GM18907 (cell line): Measurements from ENCODE around the gene TRAPPC3.

ENCODE experiments used
- ATAC-seq: cut with Tn5 transposase; IDR thresholded peaks from one replicate; pipeline ENCODE4 v1.9.1; 2021; ENCODE audit warnings: mild to moderate bottlenecking, moderate library complexity; ENCODE audit not compliant: unreplicated experiment

Gene TRAPPC3

DNA sequence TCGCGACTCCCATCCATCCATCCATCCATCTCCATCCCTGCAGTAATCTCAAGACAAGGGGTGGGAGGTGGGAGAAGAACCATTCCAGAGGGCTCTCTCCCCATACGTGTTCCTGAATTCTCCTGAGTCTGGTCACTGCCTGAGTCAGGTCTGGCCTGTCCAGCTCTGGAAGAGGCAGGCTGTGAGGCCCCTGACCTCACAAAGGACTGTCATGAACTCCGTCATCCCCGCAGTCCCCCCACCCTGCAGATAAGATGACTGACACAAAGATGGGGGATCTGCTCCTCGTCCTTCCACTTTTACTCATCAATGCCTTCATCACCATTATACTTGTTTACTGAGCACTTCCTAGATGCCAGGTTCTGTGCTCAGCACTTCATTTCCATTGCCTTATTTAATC is 5.0 kb upstream of the TRAPPC3 start:
- no peak for ATAC-seq

DNA sequence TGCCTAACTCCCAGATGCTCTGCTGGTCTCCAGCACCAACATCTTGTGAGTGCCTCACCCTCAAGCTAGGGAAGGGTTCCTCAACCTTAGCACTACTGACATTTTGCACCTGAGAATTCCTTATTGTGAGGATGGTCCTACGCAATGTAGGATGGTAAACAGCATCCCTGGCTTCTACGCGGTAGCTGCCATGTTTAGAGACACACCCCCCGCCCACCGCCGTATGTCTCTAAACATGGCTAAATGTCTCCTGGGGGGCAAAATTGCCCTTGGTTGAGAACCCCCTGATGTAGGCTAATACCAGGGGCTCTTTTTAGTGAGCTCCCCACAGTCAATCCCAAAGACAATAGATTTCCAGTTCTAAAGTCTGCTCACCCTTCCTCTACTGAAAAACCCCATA is 4.2 kb upstream of the TRAPPC3 start:
- no peak for ATAC-seq

DNA sequence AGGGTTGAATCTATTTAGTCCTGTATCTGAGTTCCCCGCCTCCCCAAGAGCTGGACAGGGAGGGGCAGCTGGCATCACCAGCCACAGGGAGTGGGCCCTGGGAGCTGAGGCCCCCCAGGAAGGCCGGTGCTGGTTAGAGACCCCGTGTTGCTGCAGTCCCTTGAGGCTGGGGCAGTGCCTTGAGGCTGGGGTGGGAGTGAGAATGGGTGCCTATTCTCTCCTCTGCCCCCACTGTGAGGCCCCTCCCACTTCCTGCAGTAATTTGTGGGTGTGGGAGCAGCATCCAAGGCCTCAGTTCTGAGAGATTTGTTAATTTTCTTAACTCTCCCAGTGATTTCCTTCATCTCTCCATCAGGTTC is 2.5 kb upstream of the TRAPPC3 start:
- ATAC-seq = no peak

DNA sequence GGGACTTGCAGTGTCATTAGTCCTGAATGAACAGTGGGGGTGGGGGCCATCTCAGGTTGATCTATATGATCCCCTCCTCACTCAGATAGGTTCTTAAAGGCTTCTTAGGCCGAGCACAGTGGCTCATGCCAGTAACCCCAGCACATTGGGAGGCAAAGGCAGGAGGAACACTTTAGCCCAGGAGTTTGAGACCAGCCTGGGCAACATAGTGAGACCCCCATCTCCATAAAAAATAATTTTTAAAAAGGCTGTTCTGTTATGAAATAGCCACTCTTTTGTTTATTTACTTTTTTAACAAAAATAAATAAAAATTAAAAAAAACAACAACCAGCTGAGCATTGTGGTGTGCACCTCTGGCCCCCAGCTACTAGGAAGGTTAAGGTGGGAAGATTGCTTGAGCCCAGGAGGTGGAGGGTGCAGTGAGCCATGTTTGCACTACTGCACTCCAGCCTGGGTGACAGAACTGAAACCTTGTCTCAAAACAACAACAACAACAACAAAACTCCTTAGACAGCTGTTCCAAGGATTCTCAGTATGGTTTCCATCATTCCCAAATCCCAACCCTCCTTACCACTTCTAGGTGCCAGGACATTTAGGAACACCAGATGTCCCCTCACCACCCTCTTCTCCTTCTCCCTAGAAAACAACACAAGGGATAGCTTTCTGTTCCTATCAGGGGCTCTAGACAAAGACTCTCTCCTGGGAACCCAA is 2.0 kb upstream of the TRAPPC3 start:
- ATAC-seq = no peak

DNA sequence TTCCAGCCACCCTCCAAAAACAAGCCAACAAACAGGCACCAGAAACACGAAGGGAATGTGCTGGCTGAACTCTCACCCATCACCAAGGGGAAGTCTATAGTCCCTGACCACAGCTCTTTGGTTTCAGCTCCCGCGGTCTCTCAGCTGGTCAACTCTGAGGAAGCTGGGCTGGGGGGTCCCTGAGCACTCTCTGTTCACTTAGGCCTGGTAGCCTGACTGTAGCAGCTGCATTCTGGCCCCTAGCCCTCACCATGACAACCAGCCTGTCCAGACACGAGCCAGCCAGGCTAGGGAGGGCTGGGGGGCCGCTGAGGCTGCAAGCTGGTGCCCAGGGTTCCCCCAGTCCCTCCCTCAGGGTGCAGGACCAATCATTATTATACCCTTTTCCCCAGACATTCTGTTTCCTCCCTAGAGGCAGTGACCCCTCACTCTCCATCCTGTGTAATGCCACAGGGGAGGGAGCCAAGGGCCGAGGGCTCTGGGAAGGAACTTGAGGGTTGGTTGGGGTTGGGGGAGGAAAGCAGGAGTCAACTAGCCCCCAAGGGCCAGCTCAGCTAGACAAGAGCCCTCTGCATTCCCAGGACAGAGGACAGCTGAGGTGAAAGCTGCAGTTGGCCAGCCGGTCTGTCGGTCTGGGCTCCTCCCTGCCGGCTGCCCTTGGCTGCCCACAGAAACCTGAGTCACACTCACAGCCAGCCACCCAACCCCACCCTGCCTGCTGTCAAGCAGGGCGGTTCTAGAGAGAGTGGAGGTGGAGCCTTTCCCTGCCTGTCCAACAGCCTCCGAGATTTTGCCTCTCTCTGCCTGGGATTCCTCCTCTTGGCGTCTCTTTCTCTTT is 1.2 kb upstream of the TRAPPC3 start:
- ATAC-seq = peak; percentile 55

DNA sequence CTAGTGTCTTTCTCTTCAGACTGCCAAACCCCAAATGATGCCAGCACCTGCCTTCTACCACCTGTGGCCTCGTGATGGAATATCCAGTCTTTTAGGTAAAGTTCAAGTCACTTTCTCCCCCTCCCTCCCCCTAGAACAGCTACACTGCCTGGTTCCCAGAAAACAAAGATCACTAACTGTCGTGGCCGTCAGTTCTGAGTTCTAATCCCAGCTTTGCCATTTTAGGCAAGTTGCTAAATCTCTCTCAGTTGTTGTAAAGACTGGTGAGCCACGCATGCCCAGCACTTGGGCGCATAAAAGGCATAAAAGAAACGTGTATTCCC is 648 bp upstream of the TRAPPC3 start:
- no peak for ATAC-seq

DNA sequence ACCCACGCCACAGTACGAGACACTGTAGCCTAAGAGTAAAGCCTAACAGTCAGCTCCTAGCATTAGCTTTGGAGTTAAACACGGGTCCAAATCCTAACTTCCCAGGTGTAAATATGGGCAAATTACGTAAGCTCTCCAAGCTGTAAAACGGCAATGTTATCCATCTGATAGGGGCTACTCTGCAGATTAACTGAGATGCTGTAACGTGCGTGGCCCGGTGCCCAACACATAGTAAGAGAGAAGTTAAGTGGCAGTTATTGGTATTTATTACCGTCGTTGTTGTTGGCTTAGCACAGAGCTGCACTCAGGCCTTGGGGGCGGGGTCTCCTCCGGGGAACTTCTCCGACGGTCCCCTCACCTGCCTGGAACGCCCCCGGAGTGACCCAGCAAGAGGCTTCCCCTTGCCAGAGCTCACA is 457 bp downstream of the TRAPPC3 start:
- no peak for ATAC-seq

DNA sequence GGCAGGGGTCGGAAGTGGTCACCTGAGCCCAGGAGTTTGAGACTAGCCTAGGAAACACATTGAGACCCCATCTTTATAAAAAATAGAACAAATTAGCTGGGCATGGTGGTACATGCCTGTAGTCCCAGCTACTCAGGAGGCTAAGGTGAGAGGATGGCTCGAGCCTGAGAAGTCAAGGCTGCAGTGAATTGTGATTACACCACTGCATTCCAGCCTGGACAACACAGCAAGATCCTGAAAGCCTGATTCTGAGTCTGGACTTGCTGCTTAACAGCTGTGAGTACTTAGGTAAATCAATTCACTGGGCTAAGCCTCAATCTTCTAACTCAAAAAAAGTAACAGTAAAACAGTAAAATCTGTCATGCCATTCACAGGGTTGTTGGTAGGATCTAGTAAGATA is 4.9 kb downstream of the TRAPPC3 start:
- no peak for ATAC-seq

DNA sequence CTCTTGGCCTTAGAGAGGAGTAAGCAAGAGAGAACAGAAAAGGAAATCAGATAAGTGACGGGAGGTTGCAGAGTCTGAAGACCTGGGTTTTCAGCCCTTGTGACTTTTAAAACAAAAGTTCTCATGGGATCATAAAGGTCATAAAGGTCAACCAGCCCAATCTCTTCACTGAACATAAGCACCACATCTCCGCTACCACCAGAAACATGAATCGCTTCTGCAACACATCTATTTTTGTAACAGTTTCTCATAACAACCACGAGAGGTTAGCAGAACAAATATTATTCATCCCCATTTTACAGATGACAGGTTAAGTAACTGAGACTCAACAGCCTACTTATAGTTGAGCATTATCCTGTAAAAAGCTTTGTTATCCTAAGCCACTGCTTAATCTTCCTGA is 5.9 kb downstream of the TRAPPC3 start:
- ATAC-seq = no peak

DNA sequence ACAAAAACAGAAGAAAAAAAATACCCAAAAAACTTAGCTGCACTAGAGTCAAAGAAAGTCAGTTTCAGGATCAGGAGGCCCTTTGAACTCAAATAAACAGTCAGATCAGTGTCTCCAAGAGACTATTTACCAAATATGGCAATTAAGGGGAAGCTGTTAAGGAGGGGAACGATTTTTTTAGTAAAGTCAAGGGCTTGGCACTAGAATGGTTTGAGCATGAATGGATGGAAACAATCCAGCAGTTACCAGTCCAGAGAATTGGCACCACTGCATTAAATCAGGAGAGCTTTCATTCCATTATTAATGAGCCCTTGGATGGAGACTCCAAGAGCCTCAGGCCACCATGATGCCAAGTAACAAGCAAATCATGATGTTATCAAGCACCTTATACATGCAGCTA is 7.2 kb downstream of the TRAPPC3 start:
- no peak for ATAC-seq

DNA sequence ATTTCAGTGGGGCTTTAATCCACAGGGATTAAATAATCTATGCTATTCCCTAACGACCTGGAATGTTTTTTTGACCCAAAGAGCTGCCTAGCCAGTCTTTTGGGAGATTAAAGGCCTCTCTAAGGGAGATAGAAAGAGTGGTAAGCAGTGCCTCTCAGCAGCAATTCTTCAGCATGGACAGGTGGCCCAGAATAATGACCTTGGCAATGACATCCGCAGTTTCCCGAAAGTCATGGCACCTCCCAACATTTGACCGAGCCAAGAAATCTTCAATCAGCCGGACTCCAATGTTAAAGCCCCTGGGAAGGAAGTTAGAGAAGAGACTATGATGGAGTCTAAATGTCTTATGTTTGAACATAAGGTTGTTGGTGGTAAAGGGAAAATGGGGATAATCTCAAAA is 9.8 kb downstream of the TRAPPC3 start:
- ATAC-seq = no peak

DNA sequence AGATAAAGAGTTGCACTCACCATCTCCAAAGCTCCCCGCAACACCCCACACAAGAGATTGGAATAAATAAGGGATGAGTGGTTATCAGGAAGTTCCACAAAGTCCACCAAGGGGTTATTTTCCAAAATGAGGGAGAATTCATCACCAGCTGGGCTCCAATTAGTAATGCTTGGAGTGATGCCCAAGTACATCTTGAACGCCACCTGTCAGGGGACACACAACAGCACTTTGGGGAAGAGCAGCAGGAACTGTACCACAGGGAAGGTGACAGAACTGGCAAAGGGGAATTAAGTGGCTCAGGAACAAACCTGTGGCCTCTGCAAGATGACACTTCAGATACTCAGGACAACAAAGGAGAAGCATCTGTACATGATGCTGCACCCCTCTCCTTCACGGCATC is 11.5 kb downstream of the TRAPPC3 start:
- ATAC-seq = no peak

DNA sequence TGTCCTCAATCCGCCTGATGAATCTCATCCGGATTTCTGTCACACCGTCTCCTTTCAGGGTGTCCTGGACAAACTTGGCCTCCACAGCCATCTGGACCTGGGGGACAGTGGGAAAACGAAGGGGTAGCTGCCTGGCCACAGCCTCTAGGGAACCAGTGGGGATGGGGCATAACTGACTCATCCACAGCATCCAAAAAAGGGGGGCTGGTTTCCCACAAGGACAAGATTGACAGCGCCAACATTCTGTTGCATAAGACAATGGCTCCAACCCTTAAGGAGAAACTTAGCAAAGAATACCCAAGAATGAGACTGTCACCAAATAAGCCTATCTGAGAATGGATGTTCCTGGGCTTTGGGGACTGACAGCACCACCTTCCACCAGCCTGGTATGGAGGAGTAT is 12.1 kb downstream of the TRAPPC3 start:
- no peak for ATAC-seq

DNA sequence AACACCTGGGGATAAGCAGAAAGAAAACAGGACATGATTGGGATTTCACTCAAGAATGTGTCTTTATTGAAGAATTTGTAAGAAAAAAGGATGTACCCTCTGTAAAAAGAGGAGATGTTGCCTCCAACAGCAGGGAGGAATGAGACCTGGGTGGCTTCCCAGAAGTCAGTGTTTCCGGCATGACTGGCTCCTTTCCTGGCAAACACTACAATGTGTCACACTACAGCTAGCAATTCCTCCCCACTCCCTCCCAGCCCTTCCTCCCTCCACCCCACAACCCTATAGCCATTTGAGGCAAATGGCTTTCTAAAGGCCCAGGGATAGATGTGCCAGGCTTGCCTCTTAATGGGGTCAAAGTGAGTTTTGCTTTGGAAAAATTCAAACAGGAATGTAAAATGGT is 12.8 kb downstream of the TRAPPC3 start:
- ATAC-seq = no peak

DNA sequence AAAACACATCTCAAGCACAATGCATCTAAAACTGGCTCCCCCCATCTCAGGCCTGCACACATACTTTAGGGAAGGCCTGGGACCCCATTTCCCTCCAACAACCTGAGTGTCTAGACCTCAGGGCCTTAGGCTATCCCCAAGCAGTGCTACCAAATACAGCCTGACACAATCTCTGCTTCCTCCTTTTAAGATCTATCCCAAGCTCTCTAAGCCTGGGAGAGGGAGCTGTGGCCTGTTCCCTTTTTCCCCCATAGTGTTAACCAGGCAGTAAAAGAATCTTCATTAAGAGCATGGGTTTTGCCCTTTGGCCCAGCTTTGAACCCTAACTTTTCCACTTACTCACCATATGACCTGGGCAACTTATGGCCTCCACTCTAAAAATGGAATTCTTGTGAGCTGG is 13.5 kb downstream of the TRAPPC3 start:
- ATAC-seq = no peak

DNA sequence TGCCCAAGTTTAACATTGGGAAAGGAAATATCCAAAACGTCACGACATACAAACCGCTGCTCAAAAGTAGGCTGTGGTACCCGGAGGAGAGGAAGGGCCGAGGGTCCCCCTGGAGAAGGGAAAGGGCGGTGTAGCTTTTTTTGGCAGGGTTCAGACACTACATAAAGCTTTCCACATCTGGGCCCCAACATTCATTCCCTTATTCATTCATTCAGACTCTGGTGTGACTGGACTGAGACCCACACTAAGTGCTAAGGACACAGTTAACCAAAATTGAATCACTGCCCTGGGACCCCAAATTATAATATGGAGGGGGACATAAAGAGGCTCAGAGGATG is 14.0 kb downstream of the TRAPPC3 start:
- no peak for ATAC-seq

DNA sequence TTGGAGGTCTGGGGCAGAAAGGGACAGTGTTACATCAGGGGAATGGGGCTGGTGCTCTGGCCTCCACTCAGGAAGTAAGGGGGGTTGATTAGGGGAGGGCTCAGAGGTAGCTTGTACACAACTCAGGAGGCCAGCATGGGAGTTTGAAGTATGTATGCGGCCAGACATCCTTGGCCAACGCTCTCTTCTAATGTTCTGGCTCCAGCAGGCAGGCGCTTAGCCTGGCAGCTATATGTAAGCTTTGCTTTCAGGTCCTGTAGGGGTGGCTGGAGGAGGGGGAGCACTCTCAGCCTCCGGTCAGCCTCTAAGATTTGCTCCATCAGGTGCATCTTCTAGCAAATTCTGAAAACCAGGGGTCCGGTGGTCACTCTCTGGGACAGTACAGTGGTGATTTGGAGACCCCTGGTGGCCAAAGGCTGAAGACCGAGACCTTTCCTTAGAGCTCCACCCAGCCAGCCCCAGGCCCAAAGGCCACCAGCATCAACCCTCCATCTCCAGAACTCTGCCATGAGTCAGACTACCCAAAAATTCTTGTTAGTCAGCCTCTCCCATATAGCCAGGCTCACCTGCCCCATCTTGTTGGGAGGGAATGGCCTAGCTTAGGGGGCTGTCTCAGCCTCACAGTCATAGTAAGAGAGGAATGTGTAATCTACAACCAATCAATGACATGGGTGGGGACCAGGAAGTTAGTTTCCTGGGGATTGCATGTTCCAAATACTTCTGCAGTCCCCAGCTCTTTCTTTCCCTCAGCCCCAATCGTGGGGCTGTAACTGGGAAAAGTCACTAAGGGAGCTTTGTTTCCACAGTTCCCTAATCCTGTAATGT is 14.6 kb downstream of the TRAPPC3 start:
- ATAC-seq = no peak

DNA sequence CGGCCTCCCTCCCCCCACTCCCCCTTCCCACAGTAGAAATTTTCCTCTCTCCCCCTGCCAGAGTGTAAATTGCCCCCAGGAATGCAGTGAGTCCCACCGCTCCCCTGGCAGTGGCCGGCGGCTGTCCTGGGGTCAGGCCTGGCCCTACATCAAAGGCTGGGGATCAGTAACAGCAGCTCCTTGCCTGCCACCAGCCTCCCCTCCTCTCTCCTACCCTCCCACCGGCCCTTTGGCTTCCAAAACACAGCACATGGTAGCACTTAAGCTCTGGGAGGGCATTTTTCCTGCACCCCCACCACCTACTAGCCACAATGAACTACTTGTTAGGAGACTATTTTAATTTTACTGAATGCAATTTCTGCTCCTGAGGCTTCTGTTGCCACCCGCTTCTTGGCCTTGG is 15.3 kb downstream of the TRAPPC3 start:
- ATAC-seq = no peak

DNA sequence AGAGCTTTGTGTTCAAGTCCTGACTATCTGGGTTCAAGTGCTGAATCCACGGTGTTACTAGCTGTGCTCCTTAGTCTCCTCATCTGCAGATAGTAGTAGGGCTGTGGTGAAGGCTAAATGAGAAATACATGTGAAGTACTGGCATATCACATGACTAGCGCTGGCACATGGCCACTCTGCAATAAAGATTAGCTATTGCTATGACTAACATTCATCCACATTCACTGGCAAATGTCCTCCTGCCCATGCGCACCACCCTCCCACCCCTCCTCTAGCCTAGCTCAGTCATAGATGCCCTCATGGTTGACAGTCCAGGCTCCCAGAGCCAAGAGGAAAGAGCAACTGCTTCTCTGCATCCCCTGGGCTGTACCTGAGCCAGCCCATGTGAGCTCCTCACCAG is 15.8 kb downstream of the TRAPPC3 start:
- ATAC-seq = no peak

DNA sequence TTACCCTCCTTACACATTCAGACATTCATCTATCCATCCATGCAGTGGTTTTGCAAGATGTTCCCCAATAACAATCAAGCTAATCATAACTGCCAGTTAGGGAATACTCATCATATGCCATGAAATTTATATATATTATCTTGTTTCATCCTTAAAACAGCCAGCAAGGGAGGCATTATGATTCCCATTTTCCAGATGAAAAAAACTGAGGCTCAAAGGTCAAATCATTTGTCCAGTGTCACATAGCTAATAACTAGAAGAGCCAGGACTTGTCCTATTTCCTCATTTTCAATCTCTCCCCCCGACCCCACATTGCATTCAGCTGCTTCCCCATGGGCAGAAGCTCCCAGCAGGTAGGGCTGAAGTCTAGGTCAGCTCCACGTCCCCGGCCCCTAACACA is 17.3 kb downstream of the TRAPPC3 start:
- no peak for ATAC-seq

DNA sequence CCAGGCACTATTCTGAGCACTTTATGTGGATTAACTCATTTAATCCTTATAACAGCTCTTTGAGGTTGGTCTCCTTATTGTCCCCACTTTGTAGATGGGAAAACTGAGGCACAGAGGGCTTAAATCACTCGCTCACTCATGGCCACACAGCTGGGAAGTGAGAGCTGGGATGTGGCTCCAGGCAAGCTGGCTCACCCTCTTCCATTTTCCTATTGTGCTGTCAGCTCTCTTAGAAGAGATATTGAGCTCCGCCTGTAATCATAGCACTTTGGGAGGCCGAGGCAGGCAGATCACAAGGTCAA is 20.4 kb downstream of the TRAPPC3 start:
- no peak for ATAC-seq
